HepG2 (cell line): Measurements from ENCODE around the gene EMP2. TPM values are rescaled to one million over a fixed set of nuclear protein-coding genes. Genes with fewer than 3 reads are reported as not detected.
A peak's percentile ranks its signal among the peaks of the same experiment; 100 is the strongest.

Experiments
- ATRX ChIP-seq: sonication (generic); formaldehyde crosslinking; IDR thresholded peaks from 2 replicates; pipeline ENCODE4 v1.4.0; 2020; ENCODE audit warnings: missing genetic modification reagents, borderline replicate concordance
- BHLHE40 ChIP-seq: IDR thresholded peaks from 2 replicates; pipeline ENCODE4 v1.6.1; 2011; ENCODE audit warnings: low read length, improper control_type of control experiment
- GFI1 ChIP-seq: sonication (generic); formaldehyde crosslinking; IDR thresholded peaks from 2 replicates; pipeline ENCODE4 v1.5.0; 2020; ENCODE audit warnings: missing genetic modification reagents, mild to moderate bottlenecking, borderline replicate concordance
- GLI4 ChIP-seq: sonication (generic); formaldehyde crosslinking; IDR thresholded peaks from 2 replicates; pipeline ENCODE4 v1.5.1; 2020; ENCODE audit warnings: missing genetic modification reagents, mild to moderate bottlenecking, moderate library complexity, borderline replicate concordance
- GTF3A ChIP-seq: sonication (generic); formaldehyde crosslinking; conservative IDR thresholded peaks from 2 replicates; pipeline ENCODE4 v1.4.0; 2020; ENCODE audit warnings: mild to moderate bottlenecking, missing genetic modification reagents
- JARID2 ChIP-seq: sonication (generic); formaldehyde crosslinking; IDR thresholded peaks from 2 replicates; pipeline ENCODE4 v1.8.1; 2023; ENCODE audit warnings: missing genetic modification reagents, inconsistent platforms; ENCODE audit not compliant: insufficient replicate concordance
- MAZ ChIP-seq, 2 experiments: sonication (generic) in 1 of 2; formaldehyde crosslinking in 1 of 2; IDR thresholded peaks; 2 replicates each; pipeline versions ENCODE4 v1.5.0 to v1.6.1; 2012 to 2020; ENCODE audit warnings: low read depth in 2 of 2, mild to moderate bottlenecking in 2 of 2, borderline replicate concordance in 1 of 2, improper control_type of control experiment in 1 of 2, low read length in 1 of 2, missing genetic modification reagents in 1 of 2, moderate library complexity in 1 of 2
- SMYD3 ChIP-seq: sonication (generic); formaldehyde crosslinking; IDR thresholded peaks from 2 replicates; pipeline ENCODE4 v1.8.1; 2023; ENCODE audit warnings: mild to moderate bottlenecking, missing genetic modification reagents
- ZNF234 ChIP-seq: sonication (generic); formaldehyde crosslinking; conservative IDR thresholded peaks from 2 replicates; pipeline ENCODE4 v1.5.1; 2020; ENCODE audit warnings: mild to moderate bottlenecking, missing genetic modification reagents
- ZNF260 ChIP-seq: sonication (generic); formaldehyde crosslinking; IDR thresholded peaks from 2 replicates; pipeline ENCODE4 v1.4.0; 2020; ENCODE audit warnings: missing genetic modification reagents, low read depth, mild to moderate bottlenecking, borderline replicate concordance
- ZNF281 ChIP-seq: sonication (generic); formaldehyde crosslinking; IDR thresholded peaks from 2 replicates; pipeline ENCODE4 v1.4.0; 2020; ENCODE audit warnings: missing genetic modification reagents, borderline replicate concordance
- ZNF572 ChIP-seq: sonication (generic); formaldehyde crosslinking; IDR thresholded peaks from 2 replicates; pipeline ENCODE4 v1.5.1; 2020; ENCODE audit warnings: mild to moderate bottlenecking, missing genetic modification reagents
- polyA plus RNA-seq, 8 experiments: library from polyadenylated mRNA; depleted of rRNA in 3 of 8; stranded (reverse) in 7 of 8; unstranded in 1 of 8; fragments of >200 nt; fragmentation: Illumina TruSeq in 4 of 8; extraction: Trizol in 4 of 8; gene quantifications; 2 replicates each; pipeline versions ENCODE4 v1.2.1 to v1.2.3, GENCODE V29; 2011 to 2016; ENCODE audit warnings: low read depth in 4 of 8, missing spikeins in 1 of 8, mixed read lengths in 1 of 8; ENCODE audit not compliant: insufficient read depth in 1 of 8
- total RNA-seq, 5 experiments: library from RNA; depleted of rRNA; stranded (reverse); fragments of >200 nt; fragmentation: Illumina TruSeq; extraction: Trizol; gene quantifications; 2 replicates each; pipeline ENCODE4 v1.2.3, GENCODE V29; 2016; ENCODE audit warnings: low read depth in 1 of 5
- TF ChIP-seq, protein P1 (sequence below): conservative IDR thresholded peaks from 2 replicates; pipeline ENCODE4 v1.6.1; 2018; ENCODE audit warnings: missing genetic modification reagents

EMP2 gene
- total and polyA plus RNA-seq, 2 of the 13 experiments (the other 11 are each of a cell fraction or from before 2014, with no cell fraction given): 24.6 to 91.2 TPM

DNA sequence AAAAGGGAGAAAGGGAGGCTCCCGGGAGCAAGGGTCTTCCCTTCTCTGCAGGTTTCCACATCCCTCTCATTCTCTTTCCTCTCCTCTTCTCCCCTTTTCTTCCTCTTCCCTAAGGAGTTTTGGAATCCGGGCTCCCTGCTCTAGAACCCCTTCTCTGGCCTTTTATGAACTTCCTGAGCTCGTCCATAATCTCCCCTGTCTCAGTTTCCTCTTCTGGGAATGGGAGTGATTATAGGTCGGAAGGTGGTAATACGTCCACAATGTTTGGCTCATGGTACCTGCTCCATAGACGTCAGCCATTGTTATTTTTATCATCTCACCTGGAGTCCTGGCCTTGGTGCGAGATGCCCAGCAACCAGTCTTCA lies 467 bp upstream of the EMP2 start (continued):
- TF ChIP-seq SMYD3 (CRISPR knock-in tag): peak; percentile 40; the same call in 1 of the 2 replicates
- no peak for TF ChIP-seq GTF3A
- no peak for TF ChIP-seq ZNF281
- peak; percentile 3 for TF ChIP-seq JARID2 (CRISPR knock-in tag)
- TF ChIP-seq GLI4 (CRISPR knock-in tag): no peak
- TF ChIP-seq ZNF572 (CRISPR knock-in tag): 0 out of 2 replicates have a peak, but pooled peaks have one; percentile 46
- TF ChIP-seq, protein P1, sequence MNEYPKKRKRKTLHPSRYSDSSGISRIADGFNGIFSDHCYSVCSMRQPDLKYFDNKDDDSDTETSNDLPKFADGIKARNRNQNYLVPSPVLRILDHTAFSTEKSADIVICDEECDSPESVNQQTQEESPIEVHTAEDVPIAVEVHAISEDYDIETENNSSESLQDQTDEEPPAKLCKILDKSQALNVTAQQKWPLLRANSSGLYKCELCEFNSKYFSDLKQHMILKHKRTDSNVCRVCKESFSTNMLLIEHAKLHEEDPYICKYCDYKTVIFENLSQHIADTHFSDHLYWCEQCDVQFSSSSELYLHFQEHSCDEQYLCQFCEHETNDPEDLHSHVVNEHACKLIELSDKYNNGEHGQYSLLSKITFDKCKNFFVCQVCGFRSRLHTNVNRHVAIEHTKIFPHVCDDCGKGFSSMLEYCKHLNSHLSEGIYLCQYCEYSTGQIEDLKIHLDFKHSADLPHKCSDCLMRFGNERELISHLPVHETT (CRISPR knock-in tag): 0 out of 2 replicates have a peak, but pooled peaks have one; percentile 5
- 0 out of 2 replicates have a peak, but pooled peaks have one; percentile 32 for TF ChIP-seq BHLHE40
- TF ChIP-seq ZNF260 (CRISPR knock-in tag): 0 out of 2 replicates have a peak, but pooled peaks have one; percentile 64
- 0 out of 2 replicates have a peak, but pooled peaks have one; percentile 1 for TF ChIP-seq MAZ (IDR thresholded peaks at IDR 0.05; ENCODE audit: borderline replicate concordance, low read depth, low read length)
- TF ChIP-seq MAZ (CRISPR knock-in tag; IDR thresholded peaks at IDR 0.05; ENCODE audit: low read depth): no peak
- 0 out of 2 replicates have a peak, but pooled peaks have one; percentile 73 for TF ChIP-seq ZNF234 (CRISPR knock-in tag)
- 0 out of 2 replicates have a peak, but pooled peaks have one; percentile 11 for TF ChIP-seq GFI1 (CRISPR knock-in tag)
- no peak for TF ChIP-seq ATRX
